Activated naive CD8-positive, alpha-beta T cell treated with anti-CD3 and anti-CD28 coated beads, Interleukin-2, amount 10 ng/mL, durations not matched to agents 7 days and 5 days (primary cell): ENCODE data around the gene SANBR. TPM values are rescaled to one million over a fixed set of nuclear protein-coding genes. Genes with fewer than 3 reads are reported as not detected.
A peak's percentile ranks its signal among the peaks of the same experiment; 100 is the strongest.
"Not testable (repeated sequence)": the region's sequence is repeated elsewhere in the genome, so short reads cannot be mapped to it uniquely, and the experiment has no call there.

Experiments used
- ATAC-seq: fragments of 150-1000 bp; cut with Tn5 transposase; one replicate; pipeline ENCODE4 v1.10.0; 2021; ENCODE audit warnings: low read depth, moderate library complexity
- POLR2A ChIA-PET: fragments of 350-600 bp; sonication (Branson Sonifier 250); formaldehyde crosslinking; loops from one replicate; lab custom pipeline; 2021; ENCODE audit warnings: antibody characterized with exemption; lab: Charles Lee
- DNase-seq: peaks from one replicate; pipeline ENCODE4 v3.0.0; 2021
- H3K27ac Mint-ChIP-seq: one replicate; pipeline ENCODE4 v1.8.0; 2022; ENCODE audit warnings: mild to moderate bottlenecking, mixed read lengths
- H3K27me3 Mint-ChIP-seq: one replicate; pipeline ENCODE4 v1.8.0; 2022; ENCODE audit warnings: mild to moderate bottlenecking, moderate library complexity, mixed read lengths
- H3K36me3 Mint-ChIP-seq: one replicate; pipeline ENCODE4 v1.8.0; 2021; ENCODE audit warnings: mild to moderate bottlenecking, mixed read lengths
- H3K4me1 Mint-ChIP-seq: one replicate; pipeline ENCODE4 v1.8.0; 2021; ENCODE audit warnings: mixed read lengths
- H3K4me3 Mint-ChIP-seq: one replicate; pipeline ENCODE4 v1.8.0; 2022; ENCODE audit warnings: mild to moderate bottlenecking, moderate library complexity, mixed read lengths
- H3K9me3 Mint-ChIP-seq: one replicate; pipeline ENCODE4 v1.8.0; 2021; ENCODE audit warnings: mixed read lengths
- total RNA-seq, 2 experiments: library from RNA; stranded (reverse); gene quantifications; one replicate each; pipeline ENCODE4 v1.2.3, GENCODE V29; 2021

SANBR gene
- 1 to 10 TPM; 5.8 to 7.0 TPM for total RNA-seq

- Mint-ChIP-seq H3K9me3 (no peaks in the 10 kb centered on the region), H3K27me3 (peaks cover 2% of the 10 kb centered on the region), H3K36me3 (peaks cover 4% of the 10 kb centered on the region), H3K27ac (peak within 1 kb of the TSS; percentile 87), H3K4me3 (peak within 1 kb of the TSS; percentile 92), H3K4me1 (peaks cover 6% of the 10 kb centered on the region)
- POLR2A ChIA-PET = interaction anchor here (0.7 to 2.0 kb wide), 3 partner anchors 112 to 184 kb away, joined by 3 to 6 read pairs (median 3); partner anchors contain the start of gene REL
- ATAC-seq = peak; percentile 99
- DNase-seq = peak; percentile 92
Measured at GRCh38 chr2:61065714-61066709, at the start of gene SANBR. Gene SANBR (plus strand): TSS chr2:61065871. CDS start chr2:61070351, 4,480 bp downstream.

- Mint-ChIP-seq H3K27ac (no peak overlapping the region), H3K27me3 (no peaks in the 10 kb centered on the region), H3K4me1 (peaks cover 24% of the 10 kb centered on the region), H3K4me3 (peak overlapping the region; percentile 93), H3K36me3 (peaks cover 1% of the 10 kb centered on the region), H3K9me3 (no peaks in the 10 kb centered on the region)
- ATAC-seq (no peak), DNase-seq (no peak)
- POLR2A ChIA-PET = no interaction called here
Measured at GRCh38 chr2:61015976-61016375, 49.7 kb upstream of the SANBR start.

DNA sequence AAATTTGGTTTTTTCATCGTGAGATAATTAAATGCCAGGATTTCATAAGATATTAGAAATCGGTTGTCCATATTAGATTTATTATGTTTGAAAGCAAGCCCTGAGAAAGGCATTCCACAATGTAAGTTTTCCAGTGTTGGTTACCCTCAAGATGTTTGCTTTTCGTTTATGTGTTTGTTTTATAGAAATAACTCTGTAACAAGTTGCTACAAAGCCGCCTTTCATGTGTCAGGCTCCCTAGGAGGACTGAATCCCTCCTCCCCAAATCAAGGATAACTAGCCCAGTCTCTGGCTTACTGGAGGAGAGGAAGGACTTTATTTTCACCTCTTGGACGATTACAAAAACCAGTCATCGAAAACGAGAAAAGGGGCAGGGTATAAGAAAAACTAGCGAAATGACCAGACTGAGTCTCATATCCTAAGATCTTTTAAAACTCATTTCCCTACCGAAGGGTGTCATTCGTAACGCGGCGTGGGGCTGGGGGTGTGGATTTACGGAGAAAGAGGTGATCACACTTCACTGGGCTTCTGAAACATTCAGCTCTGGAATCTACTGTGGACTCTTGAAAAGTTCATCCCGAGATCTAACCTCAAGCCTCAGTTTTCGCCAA is 49.2 kb upstream of the SANBR start:
- POLR2A ChIA-PET = interaction anchor here (0.9 to 1.7 kb wide), 4 partner anchors 135 to 454 kb away, joined by 3 to 12 read pairs (median 4); partner anchors contain the start of genes REL and USP34
- DNase-seq (no peak), ATAC-seq (no peak)
- Mint-ChIP-seq H3K27me3 (no peaks in the 10 kb centered on the region), H3K27ac (peak overlapping the region; percentile 92), H3K9me3 (no peaks in the 10 kb centered on the region), H3K4me1 (peaks cover 24% of the 10 kb centered on the region), H3K36me3 (peaks cover 4% of the 10 kb centered on the region), H3K4me3 (peak overlapping the region; percentile 93)

DNA sequence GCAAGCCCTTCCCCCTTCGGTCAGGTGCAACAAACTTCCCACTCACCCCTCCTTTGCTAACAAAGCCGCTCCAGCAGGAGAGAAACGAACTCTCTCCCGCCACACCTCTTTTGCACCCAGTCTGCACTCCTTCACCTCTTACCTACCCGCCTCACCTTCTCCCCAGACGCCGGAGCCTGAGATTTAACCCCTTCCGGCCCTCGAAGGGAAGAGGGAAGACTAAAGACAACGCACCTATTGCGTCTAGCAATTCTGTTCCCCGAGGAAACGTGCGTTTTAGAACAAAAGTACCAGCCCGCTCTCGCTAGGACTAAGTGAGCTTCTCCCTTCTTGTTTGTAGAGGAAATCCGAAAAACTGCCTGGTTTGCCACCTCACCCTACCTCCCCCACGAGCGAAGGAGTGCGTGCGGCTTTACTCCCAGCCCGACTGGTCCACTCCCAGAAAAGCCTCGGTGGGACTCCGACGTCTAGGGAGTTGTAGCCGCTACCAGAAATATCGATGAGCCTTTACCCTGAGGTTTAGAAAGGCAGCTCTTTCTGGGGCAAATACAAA is 48.6 kb upstream of the SANBR start:
- Mint-ChIP-seq H3K4me3 (peak overlapping the region; percentile 93), H3K36me3 (peaks cover 9% of the 10 kb centered on the region), H3K4me1 (peaks cover 27% of the 10 kb centered on the region), H3K9me3 (peaks cover under 1% of the 10 kb centered on the region), H3K27me3 (no peaks in the 10 kb centered on the region), H3K27ac (peak overlapping the region; percentile 92)
- ATAC-seq (peak; percentile 72), DNase-seq (peak; percentile 78)
- POLR2A ChIA-PET = interaction anchor here (0.9 to 1.7 kb wide), 5 partner anchors 134 to 453 kb away, joined by 3 to 12 read pairs (median 4); partner anchors contain the start of genes REL and USP34

DNA sequence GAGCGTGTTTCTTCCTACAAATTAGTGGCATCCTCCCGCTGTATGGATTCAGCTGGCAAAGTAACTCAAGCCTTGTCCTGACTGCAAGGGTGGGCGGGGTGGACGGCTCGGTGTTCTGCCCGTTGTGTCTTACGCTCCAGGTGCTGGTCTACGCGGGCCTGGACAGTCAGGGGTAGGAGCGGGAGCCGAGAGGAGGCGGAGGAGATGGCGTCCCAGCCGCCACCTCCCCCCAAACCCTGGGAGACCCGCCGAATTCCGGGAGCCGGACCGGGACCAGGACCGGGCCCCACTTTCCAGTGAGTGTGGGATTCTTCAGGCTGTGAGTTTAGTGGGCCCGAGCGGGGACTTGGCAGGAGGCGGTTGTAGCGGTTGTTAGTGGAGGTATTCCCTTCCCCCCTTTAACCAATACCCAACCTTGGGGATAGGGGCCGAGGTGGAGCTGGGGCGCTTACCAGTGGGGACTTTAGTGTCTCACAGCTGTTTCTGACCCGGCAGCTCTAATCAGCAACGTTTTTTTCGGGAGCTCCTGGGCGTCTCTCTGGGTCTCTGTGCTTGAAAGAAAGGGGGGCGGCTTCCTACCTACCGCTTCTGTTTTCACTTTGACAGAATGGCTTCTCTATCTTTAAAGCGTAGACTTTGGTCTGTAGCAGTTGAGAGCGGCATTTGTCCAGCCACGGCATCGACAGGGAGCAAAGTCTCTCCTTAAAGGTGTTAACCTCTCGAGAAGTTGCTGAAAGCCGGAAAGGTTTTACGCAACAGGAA is 47.9 kb upstream of the SANBR start, which contains the start of the genes PEX13 and PUS10:
Gene PEX13 (plus strand): TSS at position 165 of the 762 bp plus-strand sequence. CDS start 40 bp downstream, at position 205.
Gene PUS10 (minus strand): TSS at position 700 of the 762 bp plus-strand sequence. CDS start 6,365 bp downstream, outside the sequence.
- Mint-ChIP-seq H3K4me3 (peak within 1 kb of the TSS; percentile 93), H3K9me3 (peaks cover 3% of the 10 kb centered on the region), H3K36me3 (peaks cover 14% of the 10 kb centered on the region), H3K27ac (peak within 1 kb of the TSS; percentile 92), H3K4me1 (peaks cover 28% of the 10 kb centered on the region), H3K27me3 (no peaks in the 10 kb centered on the region)
- ATAC-seq (peak; percentile 91), DNase-seq (peak; percentile 77)
- POLR2A ChIA-PET = interaction anchor here (0.9 to 1.7 kb wide), 4 partner anchors 134 to 453 kb away, joined by 3 to 12 read pairs (median 5); partner anchors contain the start of genes REL and USP34

DNA sequence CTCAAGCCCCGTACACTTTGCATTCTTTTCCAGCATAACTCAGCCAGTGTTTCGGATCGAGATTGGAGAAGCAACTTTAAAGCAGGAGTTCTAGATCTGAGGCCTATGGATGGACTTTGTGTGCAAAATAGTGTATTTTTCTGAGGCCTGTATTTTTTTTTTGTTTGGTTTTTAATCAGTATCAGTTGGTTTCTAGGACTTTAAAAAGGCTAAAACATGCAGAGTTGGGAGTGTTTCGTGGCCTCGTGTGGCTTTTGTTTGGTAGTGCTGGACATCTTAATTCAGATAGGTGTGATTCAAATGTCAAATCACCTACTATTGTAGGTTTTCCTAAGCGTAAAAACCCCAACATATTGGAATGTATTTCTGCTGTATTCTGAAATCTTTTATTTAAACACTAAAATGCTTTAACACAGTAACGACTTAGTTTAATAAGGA is 47.3 kb upstream of the SANBR start:
- H3K4me1 Mint-ChIP-seq = peaks cover 25% of the 10 kb centered on the region
- peaks cover 3% of the 10 kb centered on the region for H3K9me3 Mint-ChIP-seq
- peak overlapping the region; percentile 93 for H3K4me3 Mint-ChIP-seq
- POLR2A ChIA-PET = interaction anchor here (1.5 to 1.6 kb wide), 2 partner anchors 135 to 159 kb away, joined by 4 to 12 read pairs; no protein-coding TSS in a partner anchor
- no peaks in the 10 kb centered on the region for H3K27me3 Mint-ChIP-seq
- H3K27ac Mint-ChIP-seq = peak overlapping the region; percentile 92
- H3K36me3 Mint-ChIP-seq = peaks cover 17% of the 10 kb centered on the region
- ATAC-seq (no peak), DNase-seq (no peak)

DNA sequence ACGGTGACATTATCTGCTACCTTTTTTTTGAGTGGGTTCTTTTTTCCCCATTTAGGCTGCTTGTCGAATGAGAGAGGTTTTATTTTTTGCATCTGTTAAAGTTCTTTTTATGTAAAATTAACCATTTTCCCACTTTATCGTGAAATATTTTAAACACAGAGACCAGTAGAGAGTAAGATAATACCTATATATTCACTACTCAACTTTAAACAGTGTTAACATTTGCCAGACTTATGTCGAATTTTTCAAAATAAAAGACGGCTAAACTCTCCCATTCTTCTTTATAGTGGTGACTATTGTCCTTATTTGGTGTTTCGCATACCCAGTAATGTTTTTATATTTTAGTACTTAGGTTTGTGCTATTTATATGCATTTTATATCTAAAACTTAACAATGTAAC is 46.9 kb upstream of the SANBR start:
- ATAC-seq (no peak), DNase-seq (no peak)
- H3K27me3 Mint-ChIP-seq = no peaks in the 10 kb centered on the region
- H3K4me1 Mint-ChIP-seq = peaks cover 24% of the 10 kb centered on the region
- peaks cover 3% of the 10 kb centered on the region for H3K9me3 Mint-ChIP-seq
- POLR2A ChIA-PET = no interaction called here
- H3K27ac Mint-ChIP-seq = peak overlapping the region; percentile 92
- peak overlapping the region; percentile 93 for H3K4me3 Mint-ChIP-seq
- peaks cover 21% of the 10 kb centered on the region for H3K36me3 Mint-ChIP-seq

GRCh38 chr2:61021228-61021660 is 44.4 kb upstream of the SANBR start:
- Mint-ChIP-seq H3K27me3 (no peaks in the 10 kb centered on the region), H3K4me3 (no peak overlapping the region), H3K36me3 (peaks cover 29% of the 10 kb centered on the region), H3K9me3 (peaks cover 3% of the 10 kb centered on the region), H3K4me1 (peaks cover 23% of the 10 kb centered on the region), H3K27ac (no peak overlapping the region)
- DNase-seq (no peak), ATAC-seq (no peak)
- POLR2A ChIA-PET = interaction anchor here (0.6 kb wide), 1 partner anchor 70 kb away, joined by 5 read pairs; no protein-coding TSS in a partner anchor

DNA sequence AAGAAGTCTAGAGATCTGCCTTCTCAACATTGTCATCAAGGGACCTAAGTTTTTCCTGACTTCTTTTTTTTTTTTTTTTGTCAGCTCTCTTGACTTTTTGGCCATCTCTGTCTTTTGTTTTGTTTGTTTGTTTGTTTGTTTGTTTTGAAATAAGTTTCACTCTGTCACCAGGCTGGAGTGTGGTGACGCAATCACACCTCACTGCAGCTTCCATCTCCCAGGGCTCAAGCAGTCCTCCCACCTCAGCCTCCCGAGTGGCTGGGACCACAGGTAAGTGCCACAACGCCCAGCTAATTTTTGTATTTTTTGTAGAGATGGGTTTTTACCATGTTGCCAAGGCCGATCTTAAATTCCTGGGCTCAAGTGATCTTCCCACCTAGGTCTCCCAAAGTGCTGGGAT is 42.0 kb upstream of the SANBR start:
- ATAC-seq = no peak
- Mint-ChIP-seq H3K27ac (no peak overlapping the region), H3K27me3 (no peaks in the 10 kb centered on the region), H3K4me1 (peaks cover 18% of the 10 kb centered on the region), H3K4me3 (no peak overlapping the region), H3K36me3 (peaks cover 35% of the 10 kb centered on the region), H3K9me3 (peaks cover 3% of the 10 kb centered on the region)
- no peak for DNase-seq
- POLR2A ChIA-PET = interaction anchor here (0.7 kb wide), 1 partner anchor 24 kb away, joined by 3 read pairs; no protein-coding TSS in a partner anchor

GRCh38 chr2:61029533-61029932 is 36.1 kb upstream of the SANBR start:
- POLR2A ChIA-PET = interaction anchor here (0.7 kb wide), 1 partner anchor 95 kb away, joined by 4 read pairs; no protein-coding TSS in a partner anchor
- Mint-ChIP-seq H3K9me3 (no peaks in the 10 kb centered on the region), H3K36me3 (peaks cover 36% of the 10 kb centered on the region), H3K4me3 (no peak overlapping the region), H3K4me1 (peaks cover 4% of the 10 kb centered on the region), H3K27ac (no peak overlapping the region), H3K27me3 (no peaks in the 10 kb centered on the region)
- ATAC-seq (no peak), DNase-seq (no peak)

GRCh38 chr2:61034592-61034991 is 31.1 kb upstream of the SANBR start:
- POLR2A ChIA-PET, H3K27me3 Mint-ChIP-seq, H3K27ac Mint-ChIP-seq, DNase-seq, H3K4me1 Mint-ChIP-seq, H3K4me3 Mint-ChIP-seq, ATAC-seq: not testable (repeated sequence)
- H3K9me3 Mint-ChIP-seq = peaks cover 14% of the 10 kb centered on the region
- H3K36me3 Mint-ChIP-seq = peaks cover 51% of the 10 kb centered on the region

DNA sequence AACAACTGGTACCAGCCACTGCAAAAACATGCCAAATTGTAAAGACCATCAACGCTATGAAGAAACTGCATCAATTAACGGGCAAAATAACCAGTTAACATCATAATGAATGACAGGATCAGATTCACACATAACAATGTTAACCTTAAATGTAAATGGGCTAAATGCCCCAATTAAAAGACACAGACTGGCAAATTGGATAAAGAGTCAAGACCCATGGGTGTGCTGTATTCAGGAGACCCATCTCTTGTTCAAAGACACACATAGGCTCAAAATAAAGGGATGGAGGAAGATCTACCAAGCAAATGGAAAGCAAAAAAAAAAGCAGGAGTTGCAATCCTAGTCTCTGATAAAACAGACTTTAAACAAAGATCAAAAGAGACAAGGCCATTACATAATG is 29.0 kb upstream of the SANBR start:
- DNase-seq, H3K27me3 Mint-ChIP-seq, POLR2A ChIA-PET, ATAC-seq, H3K27ac Mint-ChIP-seq, H3K4me1 Mint-ChIP-seq, H3K4me3 Mint-ChIP-seq: not testable (repeated sequence)
- Mint-ChIP-seq H3K9me3 (peaks cover 14% of the 10 kb centered on the region), H3K36me3 (peaks cover 61% of the 10 kb centered on the region)
